HepG2 (cell line): ENCODE data around the gene HSPB8.

Experiments
- AGO2 ChIP-seq: fragments of 200-400 bp; formaldehyde crosslinking; optimal IDR thresholded peaks from 2 replicates; pipeline ENCODE3; 2017; ENCODE audit warnings: mild to moderate bottlenecking, low read depth, low read length, moderate library complexity
- EP300 ChIP-seq, 3 experiments: sonication (generic) in 1 of 3; formaldehyde crosslinking in 1 of 3; IDR thresholded peaks; 2 replicates each; pipeline versions ENCODE4 v1.5.1 to v1.6.1; 2011 to 2020; ENCODE audit warnings: low read depth in 2 of 3, low read length in 2 of 3, borderline replicate concordance in 1 of 3, improper control_type of control experiment in 1 of 3, mild to moderate bottlenecking in 1 of 3, missing genetic modification reagents in 1 of 3, moderate library complexity in 1 of 3
- FOXA1 ChIP-seq, 2 experiments: fragments of 450-650 bp in 1 of 2; sonication (generic) in 1 of 2; formaldehyde crosslinking in 1 of 2; IDR thresholded peaks; 2 replicates each; pipeline versions ENCODE4 v1.4.0 to v1.6.1; 2016 to 2020; ENCODE audit warnings: missing genetic modification reagents in 1 of 2
- FOXM1 ChIP-seq: sonication (generic); formaldehyde crosslinking; IDR thresholded peaks from 2 replicates; pipeline ENCODE4 v1.5.0; 2020; ENCODE audit warnings: missing genetic modification reagents
- KLF16 ChIP-seq, 2 experiments: sonication (generic) in 1 of 2; formaldehyde crosslinking in 1 of 2; IDR thresholded peaks; 2 replicates each; pipeline versions ENCODE4 v1.6.1 to v1.8.0; 2016 to 2023; ENCODE audit warnings: missing genetic modification reagents in 2 of 2, missing compliant biosample characterization in 1 of 2
- NONO ChIP-seq, 2 experiments: fragments of 450-650 bp in 1 of 2; sonication (generic) in 1 of 2; formaldehyde crosslinking in 1 of 2; IDR thresholded peaks in 1 of 2; conservative IDR thresholded peaks in 1 of 2; 2 replicates each; pipeline versions ENCODE4 v1.6.1 to v1.8.0; 2017 to 2022; ENCODE audit warnings: mild to moderate bottlenecking in 1 of 2, missing genetic modification reagents in 1 of 2, moderate library complexity in 1 of 2
- POLR2G ChIP-seq: fragments of 200-400 bp; formaldehyde crosslinking; IDR thresholded peaks from 2 replicates; pipeline ENCODE4 v1.6.1; 2018; ENCODE audit warnings: mild to moderate bottlenecking, low read depth, low read length, moderate library complexity
- SNAI1 ChIP-seq: sonication (generic); formaldehyde crosslinking; IDR thresholded peaks from 2 replicates; pipeline ENCODE4 v1.5.0; 2020; ENCODE audit warnings: mild to moderate bottlenecking, missing genetic modification reagents, borderline replicate concordance
- TF ChIP-seq, protein P1 (sequence below): sonication (generic); formaldehyde crosslinking; IDR thresholded peaks from 2 replicates; pipeline ENCODE4 v1.4.0; 2020; ENCODE audit warnings: low read depth, missing genetic modification reagents
- TF ChIP-seq, protein P2 (sequence below): sonication (generic); formaldehyde crosslinking; IDR thresholded peaks from 2 replicates; pipeline ENCODE4 v1.4.0; 2020; ENCODE audit warnings: missing genetic modification reagents, borderline replicate concordance

DNA sequence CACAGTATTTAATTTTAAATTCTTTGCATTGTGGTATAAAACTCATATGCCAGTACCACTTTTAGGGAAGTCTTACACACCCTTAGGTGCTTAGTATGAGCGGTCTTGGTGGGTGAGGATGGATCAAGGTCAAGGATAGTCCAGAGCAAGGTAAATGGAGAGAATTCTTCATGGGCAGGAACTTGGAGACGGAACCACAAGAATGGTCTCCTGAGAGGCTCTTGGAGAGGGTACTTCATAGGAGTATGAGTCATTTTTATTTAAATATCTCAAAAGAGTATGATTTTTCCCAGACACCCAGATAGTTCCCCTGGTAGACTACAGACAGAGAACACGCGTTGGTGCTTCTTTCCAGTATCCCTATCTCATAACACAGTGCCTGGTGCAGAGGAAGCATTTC is 21.9 kb downstream of the HSPB8 start:
- TF ChIP-seq NONO (IDR thresholded peaks at IDR 0.05) = no peak
- no peak for TF ChIP-seq NONO (CRISPR knock-in tag; conservative IDR thresholded peaks at IDR 0.05)
- TF ChIP-seq FOXA1 (IDR thresholded peaks at IDR 0.05) = no peak
- no peak for TF ChIP-seq FOXA1 (CRISPR knock-in tag; IDR thresholded peaks at IDR 0.05)
- TF ChIP-seq FOXM1 (CRISPR knock-in tag) = no peak
- no peak for TF ChIP-seq AGO2
- TF ChIP-seq POLR2G = no peak
- TF ChIP-seq, protein P1, sequence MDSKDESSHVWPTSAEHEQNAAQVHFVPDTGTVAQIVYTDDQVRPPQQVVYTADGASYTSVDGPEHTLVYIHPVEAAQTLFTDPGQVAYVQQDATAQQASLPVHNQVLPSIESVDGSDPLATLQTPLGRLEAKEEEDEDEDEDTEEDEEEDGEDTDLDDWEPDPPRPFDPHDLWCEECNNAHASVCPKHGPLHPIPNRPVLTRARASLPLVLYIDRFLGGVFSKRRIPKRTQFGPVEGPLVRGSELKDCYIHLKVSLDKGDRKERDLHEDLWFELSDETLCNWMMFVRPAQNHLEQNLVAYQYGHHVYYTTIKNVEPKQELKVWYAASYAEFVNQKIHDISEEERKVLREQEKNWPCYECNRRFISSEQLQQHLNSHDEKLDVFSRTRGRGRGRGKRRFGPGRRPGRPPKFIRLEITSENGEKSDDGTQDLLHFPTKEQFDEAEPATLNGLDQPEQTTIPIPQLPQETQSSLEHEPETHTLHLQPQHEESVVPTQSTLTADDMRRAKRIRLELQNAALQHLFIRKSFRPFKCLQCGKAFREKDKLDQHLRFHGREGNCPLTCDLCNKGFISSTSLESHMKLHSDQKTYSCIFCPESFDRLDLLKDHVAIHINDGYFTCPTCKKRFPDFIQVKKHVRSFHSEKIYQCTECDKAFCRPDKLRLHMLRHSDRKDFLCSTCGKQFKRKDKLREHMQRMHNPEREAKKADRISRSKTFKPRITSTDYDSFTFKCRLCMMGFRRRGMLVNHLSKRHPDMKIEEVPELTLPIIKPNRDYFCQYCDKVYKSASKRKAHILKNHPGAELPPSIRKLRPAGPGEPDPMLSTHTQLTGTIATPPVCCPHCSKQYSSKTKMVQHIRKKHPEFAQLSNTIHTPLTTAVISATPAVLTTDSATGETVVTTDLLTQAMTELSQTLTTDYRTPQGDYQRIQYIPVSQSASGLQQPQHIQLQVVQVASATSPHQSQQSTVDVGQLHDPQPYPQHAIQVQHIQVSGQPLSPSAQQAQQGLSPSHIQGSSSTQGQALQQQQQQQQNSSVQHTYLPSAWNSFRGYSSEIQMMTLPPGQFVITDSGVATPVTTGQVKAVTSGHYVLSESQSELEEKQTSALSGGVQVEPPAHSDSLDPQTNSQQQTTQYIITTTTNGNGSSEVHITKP (CRISPR knock-in tag) = no peak
- TF ChIP-seq SNAI1 (CRISPR knock-in tag) = no peak
- no peak for TF ChIP-seq EP300 (IDR thresholded peaks at IDR 0.05; ENCODE audit: low read depth in 2 of 2, low read length in 2 of 2)
- TF ChIP-seq EP300 (CRISPR knock-in tag; IDR thresholded peaks at IDR 0.05; ENCODE audit: borderline replicate concordance) = no peak
- TF ChIP-seq, protein P2, sequence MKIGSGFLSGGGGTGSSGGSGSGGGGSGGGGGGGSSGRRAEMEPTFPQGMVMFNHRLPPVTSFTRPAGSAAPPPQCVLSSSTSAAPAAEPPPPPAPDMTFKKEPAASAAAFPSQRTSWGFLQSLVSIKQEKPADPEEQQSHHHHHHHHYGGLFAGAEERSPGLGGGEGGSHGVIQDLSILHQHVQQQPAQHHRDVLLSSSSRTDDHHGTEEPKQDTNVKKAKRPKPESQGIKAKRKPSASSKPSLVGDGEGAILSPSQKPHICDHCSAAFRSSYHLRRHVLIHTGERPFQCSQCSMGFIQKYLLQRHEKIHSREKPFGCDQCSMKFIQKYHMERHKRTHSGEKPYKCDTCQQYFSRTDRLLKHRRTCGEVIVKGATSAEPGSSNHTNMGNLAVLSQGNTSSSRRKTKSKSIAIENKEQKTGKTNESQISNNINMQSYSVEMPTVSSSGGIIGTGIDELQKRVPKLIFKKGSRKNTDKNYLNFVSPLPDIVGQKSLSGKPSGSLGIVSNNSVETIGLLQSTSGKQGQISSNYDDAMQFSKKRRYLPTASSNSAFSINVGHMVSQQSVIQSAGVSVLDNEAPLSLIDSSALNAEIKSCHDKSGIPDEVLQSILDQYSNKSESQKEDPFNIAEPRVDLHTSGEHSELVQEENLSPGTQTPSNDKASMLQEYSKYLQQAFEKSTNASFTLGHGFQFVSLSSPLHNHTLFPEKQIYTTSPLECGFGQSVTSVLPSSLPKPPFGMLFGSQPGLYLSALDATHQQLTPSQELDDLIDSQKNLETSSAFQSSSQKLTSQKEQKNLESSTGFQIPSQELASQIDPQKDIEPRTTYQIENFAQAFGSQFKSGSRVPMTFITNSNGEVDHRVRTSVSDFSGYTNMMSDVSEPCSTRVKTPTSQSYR (CRISPR knock-in tag) = no peak
- TF ChIP-seq KLF16 (CRISPR knock-in tag; IDR thresholded peaks at IDR 0.05) = no peak
